Lung microvascular endothelial cell (primary cell): Measurements from ENCODE around the gene BICD1. TPM values are rescaled to one million over a fixed set of nuclear protein-coding genes. Genes with fewer than 3 reads are reported as not detected.

Experiments used
- DNase-seq, 2 donors: peaks; one replicate each; pipeline versions ENCODE4 v3.0.0 to v3.0.0-alpha.2; 2010; ENCODE audit warnings: low read depth in 2 of 2
- total RNA-seq: library from RNA; depleted of rRNA; stranded (reverse); fragments of >200 nt; gene quantifications from 2 replicates; pipeline ENCODE4 v1.2.1, GENCODE V29; 2014

The BICD1 gene
- total RNA-seq, 1 donor from 2014 or later, result 20.2 TPM

DNA sequence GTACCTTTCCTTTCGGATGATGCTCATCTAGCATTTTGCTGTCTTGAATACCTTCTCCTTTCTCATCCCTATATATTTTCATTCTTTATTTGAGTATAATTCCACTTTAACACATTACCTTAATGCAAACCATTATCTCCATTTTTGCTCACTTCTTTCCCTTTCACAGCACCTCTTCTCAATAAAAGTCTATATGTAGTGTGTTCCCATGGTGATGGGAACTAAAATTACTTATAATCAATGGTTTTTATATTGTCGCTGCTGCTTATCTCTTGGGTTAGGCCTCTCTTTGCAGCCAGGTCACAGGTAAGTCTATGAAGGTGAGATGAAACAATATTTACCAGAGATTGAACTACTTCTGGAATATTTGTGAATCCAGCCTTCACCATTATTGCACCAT is 171.1 kb downstream of the BICD1 start:
- no peak for DNase-seq

GRCh38 chr12:32281098-32281497 is 174.5 kb downstream of the BICD1 start:
- no peak for DNase-seq

DNA sequence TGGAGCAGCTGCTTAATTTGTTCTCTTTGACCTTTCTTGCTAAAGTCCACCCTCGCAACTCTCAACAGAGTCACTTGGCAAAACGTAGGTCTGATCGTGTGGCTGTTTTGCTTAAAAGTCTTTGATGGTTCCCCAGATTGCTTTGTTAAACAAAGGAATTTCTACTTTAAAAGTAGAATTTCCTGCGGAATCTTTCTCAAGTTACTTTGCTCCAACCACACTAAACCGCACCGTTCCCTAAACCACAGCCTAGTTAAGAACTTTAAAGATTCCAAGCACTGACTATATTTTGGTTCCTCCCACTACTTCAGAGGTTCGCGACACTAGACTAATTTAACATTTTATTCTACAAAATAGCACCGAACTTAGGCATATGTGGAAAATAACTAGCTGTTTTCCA is 177.9 kb downstream of the BICD1 start:
- no peak for DNase-seq

DNA sequence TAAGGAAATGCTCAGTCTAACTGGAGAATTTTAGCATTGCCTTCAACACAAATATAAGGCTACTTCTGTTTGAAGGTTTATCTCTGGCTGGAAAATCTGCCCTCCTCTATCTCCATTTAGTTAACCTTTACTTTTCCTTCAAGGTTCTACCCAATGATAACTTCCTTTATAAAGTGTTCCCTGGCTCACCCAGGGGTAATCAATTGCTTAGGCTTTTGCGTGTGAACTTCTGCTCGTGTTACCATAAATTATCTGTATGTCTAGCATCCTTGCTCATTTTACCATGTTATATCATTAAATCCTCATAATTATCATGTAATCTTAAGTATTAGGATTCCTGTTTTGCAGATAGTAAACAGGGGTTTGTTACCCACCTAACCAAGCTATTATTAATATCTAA is 178.4 kb downstream of the BICD1 start:
- no peak for DNase-seq

DNA sequence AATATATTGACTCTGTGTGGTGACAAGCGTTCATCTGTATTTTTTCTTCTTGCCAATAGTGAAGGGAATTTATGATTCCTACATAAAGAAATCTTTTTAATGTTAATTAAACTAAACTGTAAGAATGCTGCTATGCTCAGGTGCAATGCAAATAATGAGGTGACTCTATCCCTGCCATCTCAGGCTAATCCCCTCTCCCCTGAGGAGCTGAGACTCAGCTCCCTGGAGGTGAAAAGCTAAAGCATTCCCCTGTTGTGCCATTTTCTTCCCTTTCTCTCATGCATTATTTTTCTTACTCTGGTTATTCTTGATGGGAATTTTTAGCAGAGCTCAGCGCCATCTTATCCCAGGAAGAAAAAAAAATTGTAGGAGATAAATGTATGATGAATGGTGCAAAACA is 178.8 kb downstream of the BICD1 start:
- no peak for DNase-seq

DNA sequence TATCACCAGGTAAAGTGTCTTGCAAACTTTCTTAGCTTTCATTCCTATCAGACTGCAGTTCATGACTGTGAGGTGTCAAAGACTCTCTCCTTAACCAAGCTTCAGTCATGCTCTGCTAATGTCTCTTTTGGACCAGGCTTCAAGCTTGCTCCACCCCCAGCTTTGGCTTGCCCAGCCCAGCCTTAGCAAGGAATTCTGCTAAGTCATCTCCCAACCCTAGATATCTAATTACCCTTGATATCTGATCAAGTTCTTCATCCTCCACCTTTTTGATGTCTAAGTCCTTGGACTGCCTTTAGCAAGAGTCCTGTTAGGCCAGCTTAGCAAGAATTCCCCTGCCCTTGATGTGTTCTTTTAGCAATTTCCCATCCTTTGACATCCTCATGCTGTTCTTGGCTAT is 183.8 kb downstream of the BICD1 start:
- no peak for DNase-seq

GRCh38 chr12:32292151-32292550 is 185.5 kb downstream of the BICD1 start:
- DNase-seq, result no peak

- DNase-seq, result no peak
These were observed 187.3 kb downstream of the BICD1 start for GRCh38 chr12:32293808-32294419.

DNA sequence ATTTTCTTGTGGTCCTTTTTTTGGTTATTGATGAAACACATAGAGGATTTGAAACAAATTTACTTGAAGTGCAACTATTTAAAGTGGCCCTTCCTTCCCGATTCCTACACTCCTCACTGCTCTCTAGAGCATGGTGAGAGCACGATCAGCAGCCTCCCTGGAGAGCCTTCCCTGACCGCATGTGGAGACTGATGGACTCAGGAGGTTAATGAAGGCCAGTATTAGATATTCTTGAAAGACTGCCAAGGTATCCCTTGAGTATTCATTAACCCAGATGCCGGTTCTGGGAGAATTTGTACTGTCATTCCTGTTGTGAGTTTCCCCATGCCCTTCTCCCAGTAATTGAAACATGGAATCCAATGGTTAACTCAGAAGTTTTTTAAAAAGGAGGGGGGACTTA is 189.9 kb downstream of the BICD1 start:
- DNase-seq, result no peak

DNA sequence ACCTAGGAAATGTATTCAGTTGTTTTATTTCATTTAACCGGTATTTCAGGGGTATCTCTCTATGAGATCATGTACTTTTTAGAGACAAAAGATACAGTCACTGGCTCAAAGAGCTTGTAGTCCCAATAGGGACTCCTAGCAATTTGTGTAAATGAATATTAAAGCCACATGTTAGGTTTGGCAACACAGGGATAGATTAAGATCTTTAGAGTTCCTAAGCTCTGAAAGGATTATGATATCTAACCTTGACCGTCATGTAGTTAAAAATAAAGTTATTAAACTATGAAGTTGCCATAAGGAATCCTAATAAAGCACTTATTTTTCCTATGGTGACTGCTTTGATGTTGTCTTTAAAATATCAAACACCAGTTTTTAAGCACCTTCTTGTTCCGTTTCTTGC is 192.3 kb downstream of the BICD1 start:
- no peak for DNase-seq

GRCh38 chr12:32301216-32301615 is 194.6 kb downstream of the BICD1 start:
- DNase-seq, result no peak

DNA sequence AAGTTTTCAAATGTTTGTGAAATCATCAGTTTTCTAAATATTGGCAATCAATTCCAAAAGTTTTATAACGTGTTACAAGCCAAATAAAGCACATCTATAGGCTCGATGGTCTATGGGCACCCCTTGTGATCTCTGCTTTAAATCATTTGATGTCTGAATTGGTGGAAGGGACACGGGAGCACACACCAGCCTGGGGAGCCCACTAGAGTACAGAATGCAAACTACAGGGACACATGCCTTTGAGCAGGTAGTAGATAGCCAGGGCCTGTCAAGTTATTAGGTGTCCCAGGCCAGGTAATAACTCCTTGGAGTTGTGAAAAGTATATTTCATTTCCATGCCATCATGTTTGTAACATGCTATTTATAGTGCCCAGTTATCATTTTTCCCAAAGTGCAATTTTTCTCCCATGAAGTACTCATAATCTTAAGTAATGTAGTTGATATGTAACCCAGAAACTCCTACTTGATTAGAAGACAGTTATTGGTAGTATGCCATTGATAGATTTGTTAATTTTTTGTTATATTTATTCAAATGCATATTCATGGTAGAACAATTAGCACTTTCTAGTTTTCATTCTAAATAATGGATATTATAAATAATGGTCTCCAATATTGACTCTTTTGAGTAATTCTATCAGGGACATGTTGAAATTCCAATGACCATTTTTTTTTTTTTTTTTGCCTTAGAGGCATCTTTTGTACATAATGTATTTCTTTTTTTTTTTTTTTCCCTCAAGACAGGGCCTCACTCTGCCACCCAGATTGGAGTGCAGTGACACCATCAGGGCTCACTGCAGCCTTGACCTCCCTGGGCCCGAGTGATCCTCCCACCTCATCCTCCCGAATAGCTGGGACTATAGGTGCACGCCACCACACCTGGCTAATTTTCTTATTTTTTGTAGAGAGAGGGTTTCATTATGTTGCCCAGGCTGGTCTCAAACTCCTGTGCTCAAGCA is 195.8 kb downstream of the BICD1 start:
- DNase-seq, result peak; percentile 63 to 68

GRCh38 chr12:32303174-32303549 is 196.5 kb downstream of the BICD1 start:
- no peak for DNase-seq

DNA sequence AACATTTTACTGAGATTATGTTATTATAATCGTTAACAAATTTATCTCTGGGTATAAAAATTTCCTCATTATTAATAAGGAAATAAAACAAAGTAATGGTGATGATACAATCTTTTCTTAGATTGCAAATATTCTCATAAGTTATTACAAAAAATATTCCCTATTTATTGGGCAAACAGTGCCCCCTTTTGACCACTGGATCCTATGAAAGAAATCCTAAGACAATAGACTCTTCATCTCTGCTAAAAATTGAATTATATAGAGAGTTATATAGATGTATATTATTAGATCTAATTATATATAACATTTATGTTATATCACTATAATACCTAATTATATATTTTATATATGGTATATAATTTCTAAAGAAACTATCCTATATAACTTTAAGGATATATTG is 198.5 kb downstream of the BICD1 start:
- peak; percentile 30 to 46 for DNase-seq

DNA sequence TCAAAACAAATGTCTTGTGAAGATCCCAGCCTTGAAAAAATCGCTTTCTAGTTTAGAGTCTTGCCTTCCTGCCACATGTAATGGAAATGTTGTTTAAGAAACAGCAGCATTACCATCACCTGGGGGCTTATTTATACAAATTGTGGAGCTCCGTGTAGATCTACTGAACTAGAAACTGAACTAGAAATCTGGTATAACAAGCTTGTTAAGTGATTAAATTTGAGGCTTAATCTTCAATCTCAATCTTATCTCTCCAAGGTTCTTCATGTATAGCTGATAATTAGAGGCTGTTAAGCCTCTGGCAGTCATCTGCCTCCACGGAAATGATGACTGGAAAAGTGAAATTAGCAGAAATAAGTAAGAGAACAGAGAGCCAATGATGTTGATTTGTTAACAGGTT is 200.7 kb downstream of the BICD1 start:
- DNase-seq, result no peak

DNA sequence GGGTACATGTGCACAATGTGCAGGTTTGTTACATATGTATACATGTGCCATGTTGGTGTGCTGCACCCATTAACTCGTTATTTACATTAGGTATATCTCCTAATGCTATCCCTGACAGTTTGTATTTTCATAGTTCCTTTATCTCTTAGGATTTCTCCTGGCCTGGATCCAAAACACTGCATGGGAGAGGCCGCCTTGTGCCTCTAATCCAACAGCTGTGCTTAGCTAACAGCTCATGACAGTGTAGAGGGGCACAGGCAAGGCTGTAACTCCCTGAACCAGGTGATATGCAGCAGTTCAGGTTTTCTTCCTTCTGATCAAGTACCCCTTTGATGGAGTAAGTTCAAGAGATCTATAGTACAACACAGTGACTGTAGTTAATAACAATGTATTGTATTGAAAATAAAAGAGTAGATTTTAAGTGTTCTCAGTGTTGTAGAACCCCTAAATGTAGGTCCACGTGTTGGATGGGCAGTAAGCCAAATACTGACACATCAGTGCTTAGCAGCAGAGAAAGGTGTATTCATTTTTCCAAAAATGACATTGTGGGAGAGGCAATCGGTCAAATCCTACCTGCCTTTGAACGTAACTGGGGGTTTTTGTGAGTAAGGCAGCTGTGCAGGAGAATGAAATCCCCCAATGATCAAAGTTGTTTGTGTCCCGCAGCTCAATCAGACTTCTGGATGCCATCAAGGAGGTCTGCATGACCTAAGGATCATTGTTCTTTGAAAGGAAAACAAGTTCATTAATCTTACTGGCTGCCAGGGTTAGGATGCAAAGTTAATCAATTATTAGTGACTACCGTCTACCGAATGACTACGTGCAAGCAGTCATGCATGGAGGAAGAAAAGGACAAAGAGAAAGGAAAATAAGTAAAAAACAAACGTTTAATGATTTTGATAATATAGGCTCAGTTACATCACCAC is 203.4 kb downstream of the BICD1 start:
- peak in 1 of 2 donors; percentile 78 for DNase-seq

DNA sequence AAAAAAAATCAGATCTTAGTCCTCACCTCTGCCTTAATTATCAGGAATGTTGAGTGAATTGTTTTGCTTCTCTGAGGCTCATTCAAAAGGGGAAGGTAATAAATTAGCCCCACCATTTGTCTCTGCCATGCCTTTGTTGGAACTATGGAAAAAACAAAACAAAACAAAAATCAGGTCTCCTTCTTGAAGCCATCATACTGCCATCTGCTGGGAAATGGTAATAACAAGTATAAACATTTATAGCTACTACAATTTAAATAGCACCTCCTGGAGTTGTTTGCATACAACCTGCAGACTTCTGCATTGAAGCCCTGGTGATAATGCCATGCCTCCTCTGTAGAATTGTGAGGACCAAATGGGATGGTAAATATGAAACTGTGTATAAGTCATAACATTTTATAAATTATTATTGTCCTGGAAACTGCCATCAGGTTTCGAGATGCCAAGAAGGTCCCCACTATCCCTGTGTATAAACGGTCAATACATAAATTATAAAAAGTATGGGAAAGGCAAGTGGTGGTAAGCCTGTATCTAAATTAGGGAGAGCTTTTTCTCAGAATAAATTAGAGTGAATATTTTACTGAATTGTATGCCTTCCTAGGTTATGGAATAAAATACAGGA is 205.5 kb downstream of the BICD1 start:
- DNase-seq, result peak; percentile 89 to 90

DNA sequence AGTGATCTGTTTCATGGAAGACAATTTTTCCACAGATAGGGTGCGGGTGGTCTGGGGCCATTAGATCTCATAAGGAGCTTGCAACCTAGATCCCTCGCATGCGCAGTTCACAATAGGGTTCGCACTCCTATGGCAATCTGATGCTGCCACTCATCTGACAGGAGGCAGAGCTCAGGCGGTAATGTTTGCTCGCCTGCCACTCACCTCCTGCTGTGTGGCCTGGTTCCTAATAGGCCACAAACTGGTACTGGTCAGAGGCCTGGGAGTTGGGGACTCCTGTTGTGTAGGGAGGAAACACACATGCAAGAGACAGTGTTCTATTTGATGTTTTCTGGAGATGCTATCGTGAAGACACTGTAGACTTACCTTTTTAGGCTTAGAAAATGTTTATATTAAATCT is 215.7 kb downstream of the BICD1 start:
- no peak for DNase-seq

- DNase-seq, result peak in 1 of 2 donors; percentile 68
These were observed 224.5 kb downstream of the BICD1 start for GRCh38 chr12:32331133-32331532.

GRCh38 chr12:32332446-32332845 is 225.8 kb downstream of the BICD1 start:
- peak in 1 of 2 donors; percentile 83 for DNase-seq

- no peak for DNase-seq
These were observed 227.7 kb downstream of the BICD1 start for GRCh38 chr12:32334371-32334777.
